ENCODE measurements around the gene LRRC4C.
"Not testable (repeated sequence)": the region's sequence is repeated elsewhere in the genome, so short reads cannot be mapped to it uniquely, and the experiment has no call there.

DNA sequence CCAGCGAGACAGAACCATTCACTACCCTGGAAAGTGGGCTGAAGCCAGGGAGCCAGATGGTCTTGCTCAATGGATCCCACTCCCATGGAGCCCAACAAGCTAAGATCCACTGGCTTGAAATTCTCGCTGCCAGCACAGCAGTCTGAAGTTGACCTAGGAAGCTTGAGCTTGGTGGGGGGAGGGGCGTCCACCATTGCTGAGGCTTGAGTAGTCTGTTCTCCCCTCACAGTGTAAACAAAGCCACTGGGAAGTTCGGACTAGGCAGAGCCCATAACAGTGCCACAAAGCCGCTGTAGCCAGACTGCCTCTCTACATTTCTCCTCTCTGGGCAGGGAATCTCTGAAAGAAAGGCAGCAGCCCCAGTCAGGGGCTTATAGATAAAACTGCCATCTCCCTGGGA lies 1266.9 kb downstream of the LRRC4C start:
- not testable (repeated sequence) for TF ChIP-seq SP1 (IDR thresholded peaks at IDR 0.05)
- TF ChIP-seq, protein P1, sequence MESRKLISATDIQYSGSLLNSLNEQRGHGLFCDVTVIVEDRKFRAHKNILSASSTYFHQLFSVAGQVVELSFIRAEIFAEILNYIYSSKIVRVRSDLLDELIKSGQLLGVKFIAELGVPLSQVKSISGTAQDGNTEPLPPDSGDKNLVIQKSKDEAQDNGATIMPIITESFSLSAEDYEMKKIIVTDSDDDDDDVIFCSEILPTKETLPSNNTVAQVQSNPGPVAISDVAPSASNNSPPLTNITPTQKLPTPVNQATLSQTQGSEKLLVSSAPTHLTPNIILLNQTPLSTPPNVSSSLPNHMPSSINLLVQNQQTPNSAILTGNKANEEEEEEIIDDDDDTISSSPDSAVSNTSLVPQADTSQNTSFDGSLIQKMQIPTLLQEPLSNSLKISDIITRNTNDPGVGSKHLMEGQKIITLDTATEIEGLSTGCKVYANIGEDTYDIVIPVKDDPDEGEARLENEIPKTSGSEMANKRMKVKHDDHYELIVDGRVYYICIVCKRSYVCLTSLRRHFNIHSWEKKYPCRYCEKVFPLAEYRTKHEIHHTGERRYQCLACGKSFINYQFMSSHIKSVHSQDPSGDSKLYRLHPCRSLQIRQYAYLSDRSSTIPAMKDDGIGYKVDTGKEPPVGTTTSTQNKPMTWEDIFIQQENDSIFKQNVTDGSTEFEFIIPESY (IDR thresholded peaks at IDR 0.05), result not testable (repeated sequence)

All from liver (tissue), 2 donors.